Right cardiac atrium (tissue), 5 donors: Measurements from ENCODE around the gene XPO5. TPM values are rescaled to one million over a fixed set of nuclear protein-coding genes. Genes with fewer than 3 reads are reported as not detected.

ENCODE experiments used
- ATAC-seq, 2 donors: fragments of 200-7000 bp; cut with Tn5 transposase; one replicate each; pipeline versions ENCODE4 v1.8.0 to v1.9.1; 2020; ENCODE audit warnings: moderate library complexity in 2 of 2, mild to moderate bottlenecking in 1 of 2
- DNase-seq, 3 donors: peaks; one replicate each; pipeline ENCODE4 v3.0.0-alpha.2; 2020
- H3K27ac ChIP-seq: one replicate; pipeline ENCODE4 v1.5.1; 2013; ENCODE audit warnings: mild to moderate bottlenecking, low read length, control low read depth, moderate library complexity
- H3K27me3 ChIP-seq: one replicate; pipeline ENCODE4 v1.6.1; 2013; ENCODE audit not compliant: control insufficient read depth, insufficient read depth
- H3K4me1 ChIP-seq: one replicate; pipeline ENCODE4 v1.6.1; 2013; ENCODE audit warnings: low read length; ENCODE audit not compliant: control insufficient read depth, insufficient read depth
- H3K4me3 ChIP-seq: one replicate; pipeline ENCODE4 v1.5.1; 2013; ENCODE audit warnings: low read length, control low read depth
- H3K9me3 ChIP-seq: one replicate; pipeline ENCODE4 v1.6.1; 2013; ENCODE audit warnings: low read length; ENCODE audit not compliant: control insufficient read depth
- whole genome bisulfite sequencing: extraction: QIAGEN DNeasy Blood & Tissue Kit; methylation state at CpG from one replicate; pipeline ENCODE4 v1.1.7; 2013; 5-methylcytosine and 5-hydroxymethylcytosine counted together
- intact Hi-C, 4 donors: fragments of 100-400 bp; cut with DNase I; formaldehyde crosslinking; loops; one replicate each; pipeline versions ENCODE4 v1.11.0 to v1.14.0; 2022 to 2023
- long read RNA-seq, 4 donors: library from polyadenylated mRNA; unstranded; transcript quantifications; one replicate each; pipeline ENCODE4 v2.0.0, GENCODE V29; 2020 to 2021
- polyA plus RNA-seq: library from polyadenylated mRNA; stranded (reverse); fragments of 200-250 nt; gene quantifications from one replicate; pipeline ENCODE4 v1.2.3, GENCODE V29; 2013
- total RNA-seq, 4 donors: library from RNA; stranded (reverse); fragmentation: NEBNext Ultra II Directional; extraction: Animal tissue kit (Norgen Biotek cat#: 25700); gene quantifications; one replicate each; pipeline ENCODE4 v1.2.1, GENCODE V29; 2021
- donor health status: healthy with polysubstance abuse.
- donor health status: DM: no; HTN: yes; CAD: no.
- donor health status: DM: no; HTN: no; CAD: no.
- donor health status: DM: no; HTN: yes; CAD: no; lungs with severe emphysema.
- donor health status: DM: yes; HTN: yes; CAD: no.

Gene XPO5
- total RNA-seq (10 to 100 TPM; 10.4 to 18.5 (median 14.7) TPM), polyA plus RNA-seq (4.9 TPM)
- long read RNA-seq, donor 1, full-length matches to known transcripts: 12 of 23 reads
- long read RNA-seq, donor 1, partial matches to known transcripts: 6 of 23 reads
- long read RNA-seq, donor 1, other reads (novel, unspliced or antisense): 5 of 23 reads
- long read RNA-seq, donor 2, full-length matches to known transcripts: 3 of 3 reads
- long read RNA-seq, donor 2, partial matches to known transcripts: 0 of 3 reads
- long read RNA-seq, donor 2, other reads (novel, unspliced or antisense): 0 of 3 reads
- long read RNA-seq, donor 3, full-length matches to known transcripts: 33 of 53 reads
- long read RNA-seq, donor 3, partial matches to known transcripts: 7 of 53 reads
- long read RNA-seq, donor 3, other reads (novel, unspliced or antisense): 13 of 53 reads
- long read RNA-seq, donor 4, full-length matches to known transcripts: 3 of 9 reads
- long read RNA-seq, donor 4, partial matches to known transcripts: 5 of 9 reads
- long read RNA-seq, donor 4, other reads (novel, unspliced or antisense): 1 of 9 reads

DNA sequence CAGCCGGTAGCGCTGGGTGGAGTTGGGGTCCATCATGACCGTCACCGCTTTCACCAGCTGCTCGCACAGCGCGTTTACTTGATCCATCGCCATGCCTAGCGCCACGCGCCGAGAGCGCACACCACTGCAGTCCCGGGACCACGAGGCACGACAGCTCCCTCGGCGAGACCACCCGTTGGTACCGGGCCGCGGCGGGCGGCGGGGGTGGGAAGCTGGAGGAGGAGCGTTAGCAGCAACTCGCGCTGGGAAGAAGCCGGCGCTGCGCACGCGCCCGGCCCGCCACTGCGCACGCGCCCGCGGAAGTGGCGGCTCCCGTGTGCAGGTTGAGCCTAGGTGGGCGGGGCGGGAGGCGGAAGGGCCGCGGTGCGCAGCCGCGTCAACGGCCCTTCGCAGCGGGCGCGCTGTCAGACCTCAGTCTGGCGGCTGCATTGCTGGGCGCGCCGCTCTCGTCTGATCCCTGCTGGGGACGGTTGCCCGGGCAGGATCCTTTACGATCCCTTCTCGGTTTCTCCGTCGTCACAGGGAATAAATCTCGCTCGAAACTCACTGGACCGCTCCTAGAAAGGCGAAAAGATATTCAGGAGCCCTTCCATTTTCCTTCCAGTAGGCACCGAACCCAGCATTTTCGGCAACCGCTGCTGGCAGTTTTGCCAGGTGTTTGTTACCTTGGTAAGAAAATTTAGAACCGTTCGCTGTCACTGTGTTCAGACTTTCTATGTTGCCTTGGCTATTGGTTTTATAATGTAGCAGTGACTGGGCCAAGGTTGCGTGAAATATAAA, at the start of gene XPO5, which contains the start of gene POLH:
TSS of gene XPO5 (minus strand) at position 267 of the 780 bp plus-strand sequence. CDS start at position 93, 174 bp downstream.
TSS of gene POLH (plus strand) at position 414 of the 780 bp plus-strand sequence. CDS start 6,135 bp downstream, outside the sequence.
- peak; percentile 94 to 97 (median 97) for DNase-seq
- peak; percentile 100 for ATAC-seq
- WGBS: under 1% methylated on average over 76 of the region's 76 CpGs
- H3K9me3 ChIP-seq: no peaks in the 10 kb centered on the region
- no peaks in the 10 kb centered on the region for H3K4me1 ChIP-seq
- H3K27ac ChIP-seq: peak within 1 kb of the TSS; percentile 49
- no peaks in the 10 kb centered on the region for H3K27me3 ChIP-seq
- peak within 1 kb of the TSS; percentile 65 for H3K4me3 ChIP-seq
- intact Hi-C loops: no loop called here

DNA sequence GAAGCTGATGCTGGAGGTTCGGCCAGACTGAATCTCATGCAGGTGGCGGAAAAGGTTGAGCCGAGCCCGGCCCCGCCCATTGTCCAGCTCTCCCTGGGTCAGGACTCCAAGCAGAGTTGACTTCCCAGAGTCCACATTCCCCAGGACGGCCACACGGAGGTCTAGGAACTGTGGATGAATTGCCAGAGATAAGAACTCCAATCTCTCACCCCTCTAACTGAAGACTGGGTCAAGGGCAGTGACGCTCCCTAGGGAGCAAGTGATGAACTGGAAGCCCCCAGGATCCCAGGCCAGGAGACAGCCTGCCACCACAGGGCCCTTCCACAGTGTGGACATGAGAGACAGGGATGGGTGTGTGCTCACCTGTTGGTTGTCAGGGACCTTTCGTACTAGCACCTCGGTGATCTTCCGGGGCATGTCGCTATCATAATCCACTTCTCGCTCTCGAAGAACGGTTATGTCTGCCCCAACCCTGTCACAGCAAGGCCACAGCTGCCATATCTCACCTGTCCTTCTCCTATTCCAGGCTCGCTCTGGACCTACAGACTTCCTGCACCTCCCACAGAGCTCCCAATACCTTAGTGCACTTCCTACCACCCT, 49.7 kb upstream of the XPO5 start:
- H3K4me1 ChIP-seq: peaks cover 8% of the 10 kb centered on the region
- H3K4me3 ChIP-seq: no peak overlapping the region
- WGBS: 90% methylated on average over 16 of the region's 16 CpGs
- H3K9me3 ChIP-seq: no peaks in the 10 kb centered on the region
- ATAC-seq: no peak
- H3K27me3 ChIP-seq: no peaks in the 10 kb centered on the region
- intact Hi-C loops: no loop called here
- DNase-seq: no peak
- no peak overlapping the region for H3K27ac ChIP-seq

DNA sequence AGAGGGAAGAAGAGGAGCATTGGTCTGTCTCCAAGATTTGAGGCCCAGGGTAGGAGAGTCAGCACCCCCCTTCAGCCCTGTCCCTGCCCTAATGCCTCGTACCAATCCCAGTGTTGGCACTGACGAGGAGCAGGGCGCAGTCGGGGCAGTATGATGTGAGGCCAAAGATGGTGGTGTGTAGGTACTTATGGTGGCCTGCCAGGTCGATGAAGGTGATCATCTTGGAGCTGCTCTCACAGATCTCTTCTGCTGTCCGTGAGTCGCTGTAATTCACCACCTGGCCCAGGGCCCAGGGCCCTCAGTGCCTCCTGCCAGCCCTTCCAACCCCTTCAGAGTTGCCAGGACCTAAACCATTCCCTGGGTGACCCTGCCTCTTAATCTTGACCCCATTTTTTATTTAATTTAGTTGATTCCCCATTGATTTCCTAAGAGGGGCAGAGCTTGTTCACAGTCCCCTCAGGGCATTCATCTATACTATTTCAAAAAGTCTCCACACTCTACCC, 49.0 kb upstream of the XPO5 start:
- no peak for ATAC-seq
- Histone ChIP-seq H3K27ac (no peak overlapping the region), H3K9me3 (no peaks in the 10 kb centered on the region), H3K4me3 (no peak overlapping the region), H3K27me3 (no peaks in the 10 kb centered on the region), H3K4me1 (peaks cover 8% of the 10 kb centered on the region)
- DNase-seq: no peak
- intact Hi-C loops: no loop called here
- WGBS: 83% methylated on average over 7 of the region's 7 CpGs

DNA sequence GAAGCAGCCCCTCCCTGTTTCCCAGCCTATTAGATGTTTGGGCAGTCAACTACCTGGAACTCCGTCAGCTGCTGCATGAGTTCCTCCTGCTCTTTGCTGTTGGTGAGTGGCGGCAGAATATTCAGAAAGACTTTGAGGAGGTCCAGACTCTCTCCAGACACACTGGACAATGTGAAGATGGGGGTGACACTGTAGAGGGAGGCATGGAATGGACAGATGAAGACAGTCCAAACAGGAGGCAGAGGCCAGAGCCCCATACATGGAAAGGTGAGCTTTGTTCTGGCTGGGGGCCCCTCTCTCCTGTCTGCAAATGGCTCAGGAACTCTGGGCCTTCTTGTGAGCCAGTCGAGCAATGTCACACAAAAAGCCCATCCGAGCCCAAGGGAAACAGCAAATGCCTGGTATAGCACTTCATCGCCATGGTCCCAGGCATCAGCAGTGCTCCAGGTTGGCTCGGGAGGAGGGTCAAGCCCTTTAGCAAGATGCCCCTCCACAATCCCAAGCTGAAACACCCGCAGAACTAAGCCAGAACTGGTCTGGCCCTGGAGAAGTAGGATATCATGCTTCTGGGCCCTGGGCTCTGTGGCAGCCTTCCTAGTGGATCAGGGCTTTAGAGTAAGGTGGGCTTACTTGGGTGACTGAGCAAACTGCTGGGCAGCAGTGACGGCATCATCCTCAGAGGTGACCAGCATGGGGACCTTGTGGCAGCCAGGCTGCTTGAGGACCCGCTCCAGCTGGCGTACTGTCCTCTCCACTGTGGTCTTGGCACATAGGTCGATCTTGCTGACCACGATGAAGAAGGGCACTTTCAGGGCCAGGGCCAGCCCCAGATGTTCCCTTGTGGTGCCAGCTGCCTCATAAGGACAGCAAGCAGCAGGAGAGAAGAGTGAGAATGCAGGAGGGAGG, 48.3 kb upstream of the XPO5 start:
- no peak for ATAC-seq
- no peak for DNase-seq
- Histone ChIP-seq H3K4me3 (no peak overlapping the region), H3K9me3 (no peaks in the 10 kb centered on the region), H3K27me3 (no peaks in the 10 kb centered on the region), H3K27ac (no peak overlapping the region), H3K4me1 (peaks cover 8% of the 10 kb centered on the region)
- intact Hi-C loops: no loop called here
- WGBS: 88% methylated on average over 12 of the region's 12 CpGs

DNA sequence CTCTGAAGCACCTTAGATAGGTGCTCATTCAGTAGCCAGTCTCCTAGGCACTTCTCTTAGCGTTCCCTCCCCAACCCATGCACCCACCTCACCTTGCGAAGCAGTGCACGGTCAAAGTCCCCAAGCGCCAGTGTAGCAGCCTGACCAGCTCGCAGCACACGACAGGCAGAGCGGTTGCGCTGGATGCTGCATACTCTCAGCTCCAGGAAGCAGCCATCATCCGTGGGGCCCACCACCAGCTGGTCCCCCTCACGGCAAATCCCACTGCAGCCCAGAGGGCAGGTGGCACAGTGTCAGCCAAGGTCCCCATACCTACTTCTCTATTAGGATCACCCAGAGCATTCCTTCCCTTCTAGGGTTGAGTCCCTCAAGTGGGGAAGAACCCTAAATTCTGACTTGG, 46.7 kb upstream of the XPO5 start:
- 94% methylated on average over 10 of the region's 10 CpGs for WGBS
- peaks cover 7% of the 10 kb centered on the region for H3K4me1 ChIP-seq
- DNase-seq: no peak

DNA sequence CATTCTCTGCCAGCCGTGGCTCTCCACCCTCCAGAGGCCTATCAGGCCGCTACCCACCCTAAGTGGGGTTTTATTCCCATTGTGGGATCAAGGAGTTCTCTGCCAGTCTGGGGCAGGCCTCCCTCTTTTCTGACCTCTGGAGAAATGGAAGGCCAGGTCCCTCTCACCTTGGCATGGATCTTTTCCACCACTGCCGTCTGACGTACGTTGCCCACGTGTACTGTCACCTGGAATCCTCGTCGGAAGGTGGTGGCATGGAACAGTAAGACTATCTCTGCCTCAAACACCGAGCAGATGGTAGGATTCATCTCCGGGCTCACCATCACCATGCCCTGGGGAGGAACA, 46.0 kb upstream of the XPO5 start:
- DNase-seq: no peak
- intact Hi-C loops: no loop called here
- Histone ChIP-seq H3K4me3 (no peak overlapping the region), H3K27me3 (no peaks in the 10 kb centered on the region), H3K9me3 (no peaks in the 10 kb centered on the region), H3K27ac (no peak overlapping the region), H3K4me1 (no peaks in the 10 kb centered on the region)
- ATAC-seq: no peak
- WGBS: 87% methylated on average over 10 of the region's 10 CpGs

More for the DNA sequence above, 46.7 kb upstream of the XPO5 start:
- no peaks in the 10 kb centered on the region for H3K9me3 ChIP-seq
- no peak for ATAC-seq
- no peak overlapping the region for H3K4me3 ChIP-seq
- H3K27me3 ChIP-seq: no peaks in the 10 kb centered on the region
- H3K27ac ChIP-seq: no peak overlapping the region
- intact Hi-C loops: no loop called here

DNA sequence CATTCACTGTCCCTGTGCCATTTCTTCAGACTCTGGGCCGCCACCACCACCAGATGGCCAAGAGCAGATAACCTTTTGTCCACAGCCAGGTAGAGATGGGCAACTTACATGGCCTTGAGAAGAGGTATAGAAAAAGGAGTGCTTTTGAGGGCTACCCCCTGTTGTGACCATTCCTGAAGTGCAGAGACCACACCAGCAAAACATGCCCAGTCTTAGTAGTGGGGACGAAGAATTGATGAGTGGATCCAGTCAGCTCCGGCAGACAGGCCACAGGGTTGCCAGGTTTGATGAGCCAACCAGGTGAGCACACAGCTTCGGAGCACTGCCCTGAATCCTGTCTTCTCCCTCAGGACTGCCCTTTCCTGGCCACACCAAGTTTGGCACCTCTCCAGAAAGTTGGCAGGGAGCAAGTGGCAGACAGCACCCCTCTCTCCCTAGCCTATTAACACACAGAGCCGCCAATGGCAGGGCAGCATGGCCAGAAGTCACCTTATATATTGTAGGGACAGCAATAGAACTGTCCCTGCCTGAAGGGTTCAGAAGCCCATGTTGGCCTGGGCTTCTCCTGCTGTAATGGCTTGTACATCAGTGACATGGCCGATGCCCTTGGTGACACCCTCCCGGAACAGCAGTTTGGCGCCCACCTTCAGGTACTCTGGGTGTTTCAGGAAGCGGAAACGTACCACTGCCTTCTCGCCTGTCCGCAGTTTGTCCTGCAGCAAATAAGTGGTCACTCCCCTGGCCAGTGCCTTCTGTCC, 45.4 kb upstream of the XPO5 start:
- H3K27ac ChIP-seq: no peak overlapping the region
- WGBS: 91% methylated on average over 12 of the region's 12 CpGs
- no peak overlapping the region for H3K4me3 ChIP-seq
- H3K4me1 ChIP-seq: no peaks in the 10 kb centered on the region
- ATAC-seq: peak in 1 of 2 donors; percentile 7
- H3K9me3 ChIP-seq: no peaks in the 10 kb centered on the region
- no peaks in the 10 kb centered on the region for H3K27me3 ChIP-seq
- peak in 1 of 3 donors; percentile 61 for DNase-seq
- intact Hi-C loops: no loop called here

DNA sequence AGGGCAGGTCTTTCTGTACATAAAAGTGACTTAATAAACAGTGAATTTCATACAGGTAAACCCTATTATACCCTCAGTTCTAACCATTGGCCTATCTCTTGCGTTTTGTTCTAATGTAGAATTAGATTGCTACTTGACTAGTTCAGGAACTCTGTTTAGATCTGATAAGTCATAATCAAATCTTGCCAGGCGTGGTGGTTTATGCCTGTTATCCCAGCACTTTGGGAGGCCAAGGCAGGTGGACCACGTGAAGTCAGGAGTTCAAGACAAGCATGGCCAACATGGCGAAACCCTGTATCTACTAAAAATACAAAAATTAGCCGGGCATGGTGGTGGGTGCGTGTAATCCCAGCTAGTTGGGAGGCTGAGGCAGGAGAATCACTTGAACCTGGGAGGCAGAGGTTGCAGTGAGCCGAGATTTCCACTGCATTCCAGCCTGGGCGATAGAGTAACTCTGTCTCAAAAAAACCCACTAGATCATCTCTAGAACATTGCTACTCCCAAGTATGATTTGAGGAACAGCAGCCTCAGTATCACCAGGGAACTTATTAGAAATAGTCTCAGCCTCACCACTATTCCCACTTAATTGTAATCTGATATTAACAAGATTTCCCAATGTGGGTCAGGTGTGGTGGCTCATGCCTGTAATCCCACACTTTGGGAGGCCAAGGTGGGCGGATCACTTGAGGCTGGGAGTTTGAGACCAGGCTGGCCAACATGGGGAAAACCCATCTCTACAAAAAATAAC, 41.1 kb upstream of the XPO5 start:
- Histone ChIP-seq H3K27ac (no peak overlapping the region), H3K27me3 (no peaks in the 10 kb centered on the region), H3K9me3 (no peaks in the 10 kb centered on the region), H3K4me3 (no peak overlapping the region), H3K4me1 (no peaks in the 10 kb centered on the region)
- intact Hi-C loops: no loop called here
- no peak for ATAC-seq
- 94% methylated on average over 9 of the region's 9 CpGs for WGBS
- DNase-seq: no peak

DNA sequence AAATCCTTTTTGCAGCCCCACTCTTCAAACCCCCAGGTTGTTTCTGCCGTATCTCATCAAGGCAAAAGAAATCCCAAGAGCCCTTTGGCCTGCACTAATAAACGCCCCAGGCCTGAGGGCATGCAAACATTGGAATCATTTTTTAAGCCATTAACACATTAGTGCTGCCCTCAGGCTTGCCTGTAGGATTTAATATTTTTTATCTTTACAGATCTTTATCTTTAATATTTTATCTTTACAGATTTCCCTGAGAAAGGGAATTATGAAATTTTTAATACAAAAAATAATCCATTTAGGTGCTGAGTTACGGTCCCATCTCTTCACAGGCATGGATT, 38.5 kb upstream of the XPO5 start:
- Histone ChIP-seq H3K27ac (no peak overlapping the region), H3K4me1 (no peaks in the 10 kb centered on the region), H3K9me3 (no peaks in the 10 kb centered on the region), H3K4me3 (no peak overlapping the region), H3K27me3 (no peaks in the 10 kb centered on the region)
- ATAC-seq (no peak), DNase-seq (no peak)
- WGBS: 83% methylated on average over 3 of the region's 3 CpGs
- intact Hi-C loops: no loop called here
